HG02623 (cell line): ENCODE results near the gene POF1B.
"Not testable (repeated sequence)": the region's sequence is repeated elsewhere in the genome, so short reads cannot be mapped to it uniquely, and the experiment has no call there.

Experiments used
- ATAC-seq: cut with Tn5 transposase; IDR thresholded peaks from one replicate; pipeline ENCODE4 v1.9.1; 2021; ENCODE audit warnings: moderate library complexity; ENCODE audit not compliant: unreplicated experiment

The POF1B gene

DNA sequence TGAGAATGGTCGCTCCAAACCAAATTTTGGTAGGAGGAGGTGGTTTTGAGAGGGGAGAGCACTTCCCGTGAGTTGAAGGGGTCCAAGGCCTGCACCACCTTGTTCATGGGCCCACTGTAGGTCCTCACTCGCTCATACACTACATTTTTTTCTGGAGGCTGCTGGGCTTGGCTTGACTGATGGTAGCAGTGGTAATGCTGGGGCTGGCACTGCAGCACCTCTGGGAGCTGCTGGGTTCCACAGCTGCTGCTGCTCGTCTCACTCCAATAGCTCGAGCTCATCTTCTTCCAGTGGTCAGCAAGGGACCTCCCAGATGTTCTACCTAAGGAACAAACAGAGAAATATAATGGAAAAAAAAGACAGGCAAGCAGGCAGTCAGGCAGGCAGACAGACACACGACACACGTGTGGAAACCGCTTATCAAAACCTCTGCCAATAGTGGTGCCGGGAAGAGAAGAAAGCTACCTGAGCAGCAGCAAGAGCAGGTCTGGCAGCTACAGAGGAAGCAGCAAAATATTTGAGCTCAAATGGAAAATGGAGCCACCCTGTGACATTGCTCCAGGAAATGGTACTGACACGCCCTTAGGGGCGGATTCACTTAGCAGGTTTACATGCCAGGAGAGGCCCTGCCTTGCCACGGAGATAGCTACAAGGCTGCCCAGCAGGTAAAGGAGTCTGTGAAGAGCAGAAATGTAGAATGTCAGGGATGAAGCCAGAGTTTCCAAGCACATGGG lies at the start of gene POF1B:
Gene POF1B, minus strand, starts transcription at position 492 of the 734 bp plus-strand sequence. Its CDS starts 211 bp downstream, at position 281.
- no peak for ATAC-seq

DNA sequence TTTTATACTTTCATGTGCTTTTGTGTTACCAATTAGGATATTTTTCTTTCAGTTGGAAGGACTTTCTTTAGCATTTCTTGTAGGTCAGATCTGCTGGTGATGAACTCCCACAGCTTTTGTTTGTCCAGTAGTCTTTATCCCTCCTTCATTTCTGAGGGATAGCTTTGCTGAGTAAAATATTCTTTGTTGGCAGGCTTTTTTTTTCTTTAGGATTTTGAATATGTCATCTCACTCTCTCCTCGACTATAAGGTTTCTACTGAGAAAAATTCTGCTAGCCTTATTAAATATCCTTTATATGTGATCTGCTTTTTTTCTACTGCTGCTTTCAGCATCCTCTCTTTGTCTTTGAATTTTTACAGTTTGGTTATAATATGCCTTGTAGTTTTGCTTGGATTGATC lies 49.6 kb upstream of the POF1B start:
- no peak for ATAC-seq

DNA sequence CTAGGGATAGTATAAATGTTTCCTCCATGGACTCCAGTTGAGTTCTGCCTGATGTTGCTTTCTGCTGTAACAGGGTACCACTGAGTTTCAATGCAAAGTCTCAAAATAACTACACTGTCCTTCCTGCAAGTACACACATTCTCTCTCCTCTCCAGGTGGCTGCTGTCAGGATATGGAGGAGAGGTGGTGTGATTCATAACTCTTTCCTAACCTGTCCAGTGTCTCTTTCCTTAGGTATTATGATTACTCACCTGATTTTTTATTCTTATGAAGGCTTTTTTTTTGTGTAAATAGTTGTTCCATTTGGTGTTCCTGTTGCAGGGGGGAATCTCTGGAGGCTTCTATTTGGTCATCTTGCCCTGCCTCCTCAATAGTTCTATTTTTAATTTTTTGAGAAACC lies 39.8 kb upstream of the POF1B start:
- no peak for ATAC-seq

GRCh38 chrX:85391878-85392238 lies 12.4 kb upstream of the POF1B start:
- ATAC-seq: no peak

- ATAC-seq: no peak
Observed at GRCh38 chrX:85391185-85391877, 11.9 kb upstream of the POF1B start.

DNA sequence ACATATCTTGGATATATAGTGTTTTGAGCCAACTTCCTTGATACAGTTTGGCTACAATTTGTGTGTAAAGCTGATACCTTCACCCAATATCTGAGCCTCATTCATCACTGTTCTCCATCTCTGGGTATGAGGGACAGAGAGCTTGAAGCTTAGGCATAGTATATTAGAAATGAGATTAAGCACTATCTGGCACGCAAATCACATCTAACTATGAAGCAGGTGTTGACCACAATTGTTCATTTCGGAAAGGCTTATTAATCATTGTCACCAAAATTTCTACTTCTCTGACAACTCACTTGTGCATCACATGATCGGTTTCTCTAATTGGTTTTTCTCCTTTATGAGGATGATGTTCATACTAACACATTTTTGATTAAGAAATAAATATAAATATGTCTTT lies 2.1 kb upstream of the POF1B start:
- ATAC-seq: no peak

- ATAC-seq: no peak
Observed at GRCh38 chrX:85378461-85378860, 1.0 kb downstream of the POF1B start.

- no peak for ATAC-seq
Observed at GRCh38 chrX:85375333-85375738, 4.1 kb downstream of the POF1B start.

- ATAC-seq: no peak
Observed at GRCh38 chrX:85365370-85365995, 14.0 kb downstream of the POF1B start.

GRCh38 chrX:85359051-85359450 lies 20.4 kb downstream of the POF1B start:
- no peak for ATAC-seq

- ATAC-seq: no peak
Observed at GRCh38 chrX:85345523-85345922, 33.9 kb downstream of the POF1B start.

DNA sequence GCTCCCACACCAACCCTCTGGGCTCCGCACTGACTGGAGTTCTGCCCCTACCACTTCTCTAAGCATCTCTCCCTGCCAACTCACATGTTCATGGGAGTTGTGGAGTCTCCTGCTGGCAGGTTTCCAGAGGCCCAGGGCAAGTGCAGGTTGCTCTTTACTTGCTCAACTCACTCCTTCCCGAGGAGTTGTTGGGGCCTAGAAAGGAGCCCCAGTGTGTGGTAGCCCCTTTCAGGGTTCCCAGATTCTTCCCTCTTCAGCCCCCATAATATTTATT lies 52.5 kb downstream of the POF1B start:
- no peak for ATAC-seq

DNA sequence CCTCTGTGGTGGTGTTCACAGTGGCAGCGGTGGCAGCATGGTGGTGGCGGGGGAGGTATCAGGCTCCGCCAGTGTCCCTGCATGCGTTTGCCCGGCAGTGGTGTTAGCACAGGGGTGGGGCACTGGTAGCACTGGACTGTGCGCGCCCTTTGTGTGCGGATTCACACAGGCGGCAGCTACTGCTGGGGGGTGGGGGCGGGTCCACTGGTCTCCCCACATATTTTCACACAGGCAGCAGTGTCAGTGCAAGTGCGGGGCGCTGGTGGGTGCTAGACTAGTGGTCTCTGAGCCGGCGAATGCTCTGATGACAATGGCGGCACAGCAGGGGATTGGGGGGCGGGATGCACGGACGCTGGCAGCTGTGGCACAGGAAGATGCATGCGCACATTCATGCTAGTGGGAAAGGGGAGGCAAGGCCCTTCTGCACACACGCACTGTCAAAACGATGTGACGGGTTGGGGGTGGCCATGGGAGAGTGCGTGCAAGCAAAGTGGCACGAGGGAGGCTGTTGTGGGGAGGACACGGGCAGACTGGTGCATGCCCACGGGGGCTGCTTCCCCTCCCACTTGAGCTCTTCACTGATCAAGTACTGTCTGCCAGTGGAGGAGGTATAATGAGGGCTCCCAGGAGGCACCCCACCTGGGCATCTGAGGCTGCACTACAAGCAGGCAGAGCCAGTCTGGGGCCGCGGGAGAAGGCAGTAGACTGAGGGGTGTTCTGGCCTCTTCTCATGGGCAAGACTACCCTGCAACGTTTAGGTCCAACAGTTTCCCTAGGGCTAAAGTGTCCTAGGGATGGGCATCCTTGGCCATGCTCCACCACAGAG lies 53.0 kb downstream of the POF1B start:
- ATAC-seq: no peak

DNA sequence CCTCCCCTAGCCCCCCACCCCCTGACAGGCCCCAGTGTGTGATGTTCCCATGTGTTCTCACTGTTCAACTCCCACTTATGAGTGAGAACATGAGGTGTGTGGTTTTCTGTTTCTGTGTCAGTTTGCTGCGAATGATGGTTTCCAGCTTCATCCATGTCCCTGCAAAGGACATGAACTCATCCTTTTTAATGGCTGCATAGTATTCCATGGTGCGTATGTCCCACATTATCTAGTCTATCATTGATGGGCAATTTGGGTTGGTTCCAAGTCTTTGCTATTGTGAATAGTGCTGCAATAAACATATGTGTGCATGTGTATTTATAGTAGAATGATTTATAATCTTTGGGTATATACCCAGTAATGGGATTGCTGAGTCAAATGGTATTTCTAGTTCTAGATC lies 68.1 kb downstream of the POF1B start:
- not testable (repeated sequence) for ATAC-seq

DNA sequence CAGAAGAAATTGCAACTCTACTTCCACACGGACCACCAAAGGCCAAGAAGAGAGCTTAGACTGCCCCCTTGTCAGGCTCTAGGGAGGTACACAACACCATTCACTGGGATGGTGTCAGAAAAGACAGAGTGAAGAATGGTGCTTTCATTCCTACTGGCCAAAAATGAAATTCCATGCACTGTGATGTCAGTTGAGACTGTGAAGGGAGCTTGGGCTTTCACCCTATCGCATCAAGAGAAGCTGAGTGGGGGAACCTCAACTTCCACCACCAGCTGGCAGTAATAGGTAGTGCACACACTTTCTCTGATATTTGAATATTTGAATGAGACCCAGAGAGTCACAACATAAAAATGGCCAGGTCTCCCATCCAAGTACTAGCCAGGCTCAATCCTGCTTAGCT lies 69.7 kb downstream of the POF1B start:
- no peak for ATAC-seq

DNA sequence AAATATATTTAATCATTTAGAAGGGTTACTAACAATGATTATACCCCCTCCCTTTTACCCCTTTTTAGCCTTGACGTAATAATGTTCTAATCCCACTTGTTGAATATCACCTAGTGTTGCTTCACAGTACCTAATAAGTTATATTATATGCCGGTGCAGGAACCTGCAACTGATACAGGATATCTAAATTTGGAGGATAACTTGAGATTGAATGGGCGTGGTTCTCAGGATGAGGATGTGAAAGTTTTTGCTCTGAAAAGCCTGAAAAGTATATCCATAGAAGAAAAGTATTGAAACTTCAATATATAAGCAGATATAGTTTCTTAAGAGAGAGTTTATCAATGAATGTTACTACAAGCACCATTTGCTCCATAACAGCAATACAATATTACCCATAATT lies 75.9 kb downstream of the POF1B start:
- no peak for ATAC-seq

- ATAC-seq: no peak
Observed at GRCh38 chrX:85288992-85289723, 90.3 kb downstream of the POF1B start.

- ATAC-seq: not testable (repeated sequence)
Observed at GRCh38 chrX:85285286-85285685, 94.2 kb downstream of the POF1B start.

- peak; percentile 36 for ATAC-seq
Observed at GRCh38 chrX:85244450-85245211, 134.8 kb downstream of the POF1B start.
